Measurements from ENCODE around the gene PNKP.

GRCh38 chr19:49889038-49889686 is 21.8 kb upstream of the PNKP start:
- TF ChIP-seq EZH2 (IDR thresholded peaks at IDR 0.05; ENCODE audit: low read length, unreplicated experiment) = no peak
- TF ChIP-seq CTCF (conservative IDR thresholded peaks at IDR 0.05; ENCODE audit: low read depth, low read length) = no peak

Measured in PC-3 (cell line).